ENCODE measurements around the gene C19orf38. TPM values are rescaled to one million over a fixed set of nuclear protein-coding genes. Genes with fewer than 3 reads are reported as not detected.

The C19orf38 gene, protein sequence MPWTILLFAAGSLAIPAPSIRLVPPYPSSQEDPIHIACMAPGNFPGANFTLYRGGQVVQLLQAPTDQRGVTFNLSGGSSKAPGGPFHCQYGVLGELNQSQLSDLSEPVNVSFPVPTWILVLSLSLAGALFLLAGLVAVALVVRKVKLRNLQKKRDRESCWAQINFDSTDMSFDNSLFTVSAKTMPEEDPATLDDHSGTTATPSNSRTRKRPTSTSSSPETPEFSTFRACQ
- 1 to 10 TPM; 1.1 to 1.2 TPM for total RNA-seq
- long read RNA-seq = 0 reads

GRCh38 chr19:10848230-10848856 is at the start of gene C19orf38:
Gene C19orf38, plus strand, starts transcription at chr19:10848415. Its CDS starts 94 bp downstream, at chr19:10848509.
- DNase-seq (no peak), ATAC-seq (peak in 1 of 2 donors; percentile 44)
- intact Hi-C loops (cut with DNase I) = no loop called here

- DNase-seq (peak; percentile 62), ATAC-seq (peak; percentile 46 to 66)
- intact Hi-C loops (cut with DNase I) = no loop called here
These were observed 47.7 kb upstream of the C19orf38 start for GRCh38 chr19:10800488-10800887.

DNA sequence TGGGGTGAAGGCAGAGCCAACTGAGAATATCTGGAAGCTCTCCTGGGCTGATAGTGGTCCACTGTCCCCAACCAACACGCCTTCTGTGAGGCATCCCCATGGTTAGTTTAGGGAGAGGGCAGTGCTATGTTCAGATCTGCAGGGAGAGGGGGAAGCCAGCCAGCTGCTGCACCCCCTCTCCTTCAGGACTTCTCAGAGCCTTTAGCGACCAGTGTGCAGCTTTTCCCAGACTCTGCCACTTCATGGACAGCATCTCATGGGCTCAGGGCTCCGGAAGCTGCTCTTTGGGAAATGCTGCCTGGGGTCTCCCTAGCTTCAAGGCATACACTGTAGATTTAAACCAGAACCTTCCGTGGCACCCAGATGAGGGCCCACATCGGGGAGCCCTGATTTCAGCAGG is 45.7 kb upstream of the C19orf38 start:
- intact Hi-C loops (cut with DNase I) = no loop called here
- ATAC-seq = no peak
- no peak for DNase-seq

- ATAC-seq = no peak
- DNase-seq = no peak
These were observed 45.0 kb upstream of the C19orf38 start for GRCh38 chr19:10803252-10803651.

GRCh38 chr19:10805065-10805757 is 43.0 kb upstream of the C19orf38 start:
- ATAC-seq (no peak), DNase-seq (no peak)
- intact Hi-C loops (cut with DNase I) = no loop called here

More at GRCh38 chr19:10803252-10803651, 45.0 kb upstream of the C19orf38 start:
- intact Hi-C loops (cut with DNase I) = no loop called here

DNA sequence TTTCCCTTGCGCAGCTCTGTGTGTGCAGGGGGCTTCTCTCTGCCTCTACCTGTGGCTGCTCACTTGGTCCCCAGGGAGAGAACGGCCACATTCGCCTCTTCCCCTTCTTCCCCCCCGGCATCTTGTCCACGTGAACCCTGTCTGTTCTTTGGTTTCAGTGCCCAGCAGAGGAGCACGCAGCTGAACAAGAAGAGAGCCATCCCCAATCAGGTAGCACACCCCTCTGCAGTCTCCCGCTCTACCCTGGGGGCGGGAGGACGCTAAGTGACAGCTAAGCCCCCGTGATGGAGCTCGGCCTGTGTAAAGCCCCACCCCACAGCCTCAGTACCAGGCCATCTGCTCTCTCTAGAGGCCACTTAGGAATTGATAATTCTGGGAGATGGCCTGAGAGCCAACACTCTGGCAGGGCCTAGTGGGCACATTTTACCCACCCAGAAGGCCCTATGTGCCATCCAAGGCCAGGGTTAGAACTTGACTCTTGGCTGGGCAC is 42.4 kb upstream of the C19orf38 start:
- DNase-seq (no peak), ATAC-seq (no peak)
- intact Hi-C loops (cut with DNase I) = no loop called here

DNA sequence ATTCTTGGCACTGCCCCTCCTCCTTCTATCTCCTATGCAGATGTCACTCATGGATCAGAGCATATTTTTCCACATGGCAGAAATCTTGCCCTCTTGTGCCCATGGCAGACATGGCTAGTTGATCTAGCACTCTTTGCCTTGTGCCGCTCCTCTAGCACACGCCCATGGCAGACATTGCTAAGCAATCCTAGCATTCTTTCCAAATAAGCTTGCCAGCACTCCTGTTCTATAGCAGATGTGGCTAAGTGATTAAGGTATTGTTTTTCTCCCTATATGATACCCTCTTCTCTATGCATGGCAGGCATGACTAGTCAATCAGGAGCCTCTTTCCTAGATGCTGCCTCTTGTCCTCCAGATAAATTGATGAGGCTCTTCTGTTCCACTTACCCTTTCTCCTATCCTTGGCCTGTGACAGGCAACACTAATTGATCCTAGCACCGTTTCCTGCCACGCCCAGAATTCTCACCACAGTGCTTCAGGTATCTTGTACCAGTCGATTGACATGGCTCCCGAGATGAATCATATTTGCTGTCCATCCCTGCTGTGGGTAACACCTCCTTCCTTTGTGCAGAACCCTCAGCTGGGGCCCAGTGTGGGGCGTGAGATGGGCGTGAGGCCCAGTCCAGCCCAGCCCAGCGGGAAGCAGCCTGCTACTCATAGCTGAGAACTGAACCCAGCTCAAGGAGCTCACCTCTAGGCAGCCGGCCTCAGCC is 39.1 kb upstream of the C19orf38 start:
- intact Hi-C loops (cut with DNase I) = no loop called here
- ATAC-seq (no peak), DNase-seq (no peak)

GRCh38 chr19:10809651-10810285 is 38.4 kb upstream of the C19orf38 start:
- DNase-seq (no peak), ATAC-seq (peak in 1 of 2 donors; percentile 4)
- intact Hi-C loops (cut with DNase I) = no loop called here

GRCh38 chr19:10811391-10812111 is 36.7 kb upstream of the C19orf38 start:
- no peak for ATAC-seq
- intact Hi-C loops (cut with DNase I) = no loop called here
- no peak for DNase-seq

- ATAC-seq (no peak), DNase-seq (no peak)
- intact Hi-C loops (cut with DNase I) = no loop called here
These were observed 36.0 kb upstream of the C19orf38 start for GRCh38 chr19:10812196-10812595.

- DNase-seq (peak; percentile 69), ATAC-seq (peak; percentile 42 to 70)
- intact Hi-C loops (cut with DNase I) = no loop called here
These were observed 35.3 kb upstream of the C19orf38 start for GRCh38 chr19:10812902-10813404.

GRCh38 chr19:10815007-10815536 is 33.1 kb upstream of the C19orf38 start:
- ATAC-seq (no peak), DNase-seq (no peak)
- intact Hi-C loops (cut with DNase I) = no loop called here

DNA sequence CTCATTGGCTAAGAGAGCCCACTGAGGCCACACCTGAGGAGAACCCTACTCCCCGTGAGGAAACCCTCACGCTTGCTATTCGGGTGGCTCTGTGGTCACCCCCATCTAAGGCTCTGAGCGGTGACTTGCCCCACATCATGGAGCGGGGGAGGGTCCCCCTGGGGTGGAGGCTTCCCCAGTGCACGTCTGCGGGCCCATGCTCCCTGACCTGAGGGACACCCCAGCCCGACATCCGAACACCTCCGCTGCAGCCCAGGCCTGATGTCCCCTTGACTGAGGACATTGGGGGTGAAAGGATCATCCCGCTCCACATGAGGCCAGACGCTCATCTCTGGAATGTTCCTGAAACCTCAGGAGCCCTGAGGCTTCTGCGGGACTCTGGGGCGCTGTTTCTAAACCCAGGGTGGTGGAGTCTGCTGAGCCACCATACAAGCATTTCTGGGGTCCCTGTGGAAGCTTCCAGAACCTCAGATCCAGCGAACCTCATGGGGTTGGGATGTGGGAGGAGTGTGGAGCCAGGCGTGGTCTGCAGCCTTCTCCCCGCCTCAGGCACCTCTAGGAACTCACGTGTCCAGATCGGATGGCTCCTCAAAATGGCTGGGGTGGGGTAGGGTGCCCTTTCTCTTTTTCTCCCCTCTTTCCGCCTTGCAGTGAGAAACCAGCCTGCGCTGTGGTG is 32.1 kb upstream of the C19orf38 start:
- ATAC-seq (no peak), DNase-seq (no peak)
- intact Hi-C loops (cut with DNase I) = no loop called here

DNA sequence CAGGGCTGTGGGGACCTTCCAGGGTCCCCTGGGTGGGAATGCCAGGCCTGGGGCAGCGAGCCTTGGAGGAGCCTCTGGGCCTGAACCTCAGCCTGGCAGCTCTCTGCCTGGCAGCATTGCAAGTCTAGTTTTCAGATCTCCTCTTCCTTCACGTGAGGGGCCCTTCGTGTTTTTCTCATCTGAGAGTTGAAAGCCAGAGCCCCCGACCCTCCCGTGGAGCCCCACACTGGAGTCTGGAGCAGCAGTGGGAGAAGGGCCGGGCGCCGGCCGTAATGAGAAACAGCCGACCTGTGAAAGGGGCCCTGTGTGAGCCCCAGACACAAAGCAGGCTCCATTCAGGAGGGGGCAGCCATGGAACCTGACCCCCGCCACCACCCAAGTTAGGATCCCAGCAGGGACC is 31.5 kb upstream of the C19orf38 start:
- intact Hi-C loops (cut with DNase I) = no loop called here
- no peak for DNase-seq
- no peak for ATAC-seq

DNA sequence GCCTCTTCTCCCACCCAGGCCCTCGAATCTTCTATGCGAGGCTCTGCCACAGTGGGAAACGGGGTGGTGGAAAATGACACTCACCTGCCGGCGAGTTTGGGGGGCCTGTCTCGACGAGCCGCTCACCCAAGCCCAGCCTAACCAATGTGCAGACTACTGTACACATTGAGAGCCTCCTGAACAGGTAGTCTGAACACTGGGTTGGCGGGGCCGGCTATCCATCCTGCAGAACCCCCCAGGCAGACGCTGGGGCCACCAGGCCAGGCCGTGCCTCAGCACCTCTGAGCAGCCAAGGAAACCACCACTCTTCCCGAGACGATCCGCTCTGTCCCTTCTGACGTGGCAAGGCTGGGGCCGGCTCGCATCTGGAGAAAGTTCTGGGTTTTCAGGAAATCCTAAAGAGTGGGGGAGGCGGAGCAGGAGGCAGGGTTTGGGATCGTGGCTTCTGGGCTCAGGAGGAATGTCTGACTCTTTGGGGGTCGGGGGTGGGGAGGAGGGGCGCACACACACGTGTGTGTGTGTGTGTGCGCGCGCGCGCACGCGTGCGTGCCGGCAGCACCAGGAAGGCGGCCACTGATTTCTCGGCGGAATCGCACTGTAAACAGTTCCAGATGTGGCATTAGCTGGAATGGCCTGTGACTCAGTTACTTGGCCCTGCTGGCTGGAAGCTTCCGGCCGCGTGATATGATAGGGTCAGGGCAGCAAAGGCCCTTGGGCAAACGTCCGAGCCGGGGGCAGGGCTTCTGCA is 30.8 kb upstream of the C19orf38 start:
- intact Hi-C loops (cut with DNase I) = no loop called here
- DNase-seq = peak; percentile 65
- ATAC-seq = peak; percentile 55 to 68

DNA sequence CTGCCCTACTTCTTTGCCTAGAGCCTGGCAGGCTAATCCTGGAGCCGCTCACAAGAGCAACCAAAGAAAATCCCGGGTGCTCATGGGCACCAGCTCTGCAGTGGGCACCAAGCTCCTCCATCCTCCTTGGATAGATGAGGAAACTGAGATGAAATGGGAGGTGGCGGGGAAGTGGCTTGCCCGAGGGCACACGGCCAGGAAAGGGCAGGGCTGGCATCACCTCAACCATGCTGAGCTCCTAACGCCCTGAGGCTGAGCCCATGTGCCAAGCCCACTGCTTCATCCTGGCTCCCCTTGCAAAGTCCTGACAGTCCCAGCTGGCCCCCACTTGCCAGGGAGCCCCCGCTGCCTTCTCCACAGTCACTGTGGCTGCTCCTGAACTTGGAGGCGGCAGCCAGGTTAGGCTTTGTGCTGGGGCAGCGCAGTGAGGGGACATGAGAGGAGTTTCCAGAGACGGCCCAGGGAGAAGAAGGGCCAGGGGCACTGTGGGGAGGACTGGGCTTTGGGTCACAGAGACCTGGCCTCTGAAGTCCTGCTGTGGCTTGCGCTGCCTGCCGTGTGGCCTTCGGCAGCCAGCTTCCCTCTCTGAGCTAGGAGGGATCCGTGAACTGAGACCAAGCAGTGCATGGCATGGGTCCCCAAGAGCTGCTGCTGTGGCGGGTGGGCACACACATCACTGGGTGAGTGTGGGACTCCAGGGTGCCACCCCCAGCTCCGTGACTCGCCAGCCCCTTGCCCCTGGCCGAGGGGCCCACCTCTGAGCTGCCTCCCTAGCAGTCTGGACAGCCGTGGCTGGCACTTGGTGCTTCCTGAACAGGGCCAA is 29.7 kb upstream of the C19orf38 start:
- intact Hi-C loops (cut with DNase I) = no loop called here
- ATAC-seq = no peak
- DNase-seq = no peak

Data from left cardiac atrium (tissue), 4 donors.